ENCODE measurements around the gene ST3GAL2. TPM values are rescaled to one million over a fixed set of nuclear protein-coding genes. Genes with fewer than 3 reads are reported as not detected.

Gene ST3GAL2
- total RNA-seq (10 to 100 TPM; 16.6 to 35.9 (median 30.4) TPM), polyA plus RNA-seq (10 to 100 TPM; 11.3 to 22.5 TPM), total RNA-seq (50.5 reads per million, percentile 71 among the genes with 10 or more reads in this experiment)

- Mint-ChIP-seq H3K27me3 (no peaks in the 10 kb centered on the region), H3K36me3 (peaks cover 0 to 8% (median 0%) of the 10 kb centered on the region in 5 donors), H3K27ac (peak within 1 kb of the TSS; percentile 84 to 97 (median 93)), H3K4me1 (peaks cover 18 to 46% (median 37%) of the 10 kb centered on the region in 7 donors), H3K9me3 (no peaks in the 10 kb centered on the region), H3K4me3 (peak within 1 kb of the TSS; percentile 92 to 99 (median 98))
- ATAC-seq (peak; percentile 99), DNase-seq (peak; percentile 84 to 94 (median 90))
- CTCF ChIA-PET, result interaction anchor here (0.6 to 1.6 kb wide), 4 partner anchors 14 to 249 kb away, joined by 3 to 7 read pairs (median 4); partner anchors contain the start of gene FCSK
- Histone ChIP-seq H3K36me3 (ENCODE audit: control insufficient read depth in 2 of 3, insufficient read depth in 3 of 3, low read length in 3 of 3) (no peaks in the 10 kb centered on the region), H3K4me1 (ENCODE audit: control insufficient read depth in 2 of 2, insufficient read depth in 2 of 2, low read length in 2 of 2) (peaks cover 11 to 23% of the 10 kb centered on the region in 2 donors), H3K27me3 (ENCODE audit: control insufficient read depth in 2 of 2, insufficient read depth in 2 of 2, low read length in 2 of 2) (no peaks in the 10 kb centered on the region), H3K4me3 (ENCODE audit: low read length) (peak within 1 kb of the TSS; percentile 82), H3K9me3 (ENCODE audit: control insufficient read depth in 2 of 3, low read length in 3 of 3) (no peaks in the 10 kb centered on the region), H3K27ac (ENCODE audit: low read depth, low read length) (peak within 1 kb of the TSS; percentile 58)
- intact Hi-C loops (cut with micrococcal nuclease), result loop anchor here (1.0 to 5.0 kb wide), 11 partner anchors 8 to 1052 kb away; partner anchors contain the start of genes COG4 (in 2 of the 2), DDX19A (in 2 of the 2), FCSK (in 2 of the 2) and SF3B3 (in 2 of the 2)
- POLR2A ChIA-PET, result interaction anchor here (0.5 to 5.7 kb wide), 15 partner anchors 9 to 97 kb away, joined by 3 to 59 read pairs (median 4); partner anchors contain the start of genes COG4, DDX19A, FCSK and SF3B3
Measured at GRCh38 chr16:70438969-70439862, at the start of gene ST3GAL2. Gene ST3GAL2 (minus strand): TSS chr16:70439100. CDS start chr16:70398530, 40,570 bp downstream.

GRCh38 chr16:70484867-70485266 lies 46.0 kb upstream of the ST3GAL2 start:
- H3K9me3 Mint-ChIP-seq, result no peaks in the 10 kb centered on the region
- no peak overlapping the region for H3K4me3 ChIP-seq (ENCODE audit: low read length)
- ChIA-PET POLR2A (no interaction called here), CTCF (interaction anchor here (0.6 to 0.7 kb wide), 2 partner anchors 81 to 231 kb away, joined by 4 read pairs; no protein-coding TSS in a partner anchor)
- DNase-seq (no peak), ATAC-seq (no peak)
- H3K4me3 Mint-ChIP-seq, result no peak overlapping the region
- H3K36me3 Mint-ChIP-seq, result peaks cover 0 to 26% (median 1%) of the 10 kb centered on the region in 5 donors
- no peaks in the 10 kb centered on the region for H3K9me3 ChIP-seq (ENCODE audit: control insufficient read depth in 2 of 3, low read length in 3 of 3)
- no peaks in the 10 kb centered on the region for H3K4me1 ChIP-seq (ENCODE audit: control insufficient read depth in 2 of 2, insufficient read depth in 2 of 2, low read length in 2 of 2)
- intact Hi-C loops (cut with micrococcal nuclease), result no loop called here
- H3K27me3 ChIP-seq (ENCODE audit: control insufficient read depth in 2 of 2, insufficient read depth in 2 of 2, low read length in 2 of 2), result no peaks in the 10 kb centered on the region
- peaks cover 0 to 66% (median 13%) of the 10 kb centered on the region in 3 experiments for H3K36me3 ChIP-seq (ENCODE audit: control insufficient read depth in 2 of 3, insufficient read depth in 3 of 3, low read length in 3 of 3)
- peak overlapping the region in 2 of 9 donors; percentile 8 to 26 for H3K27ac Mint-ChIP-seq
- H3K27me3 Mint-ChIP-seq, result no peaks in the 10 kb centered on the region
- H3K4me1 Mint-ChIP-seq, result no peaks in the 10 kb centered on the region
- no peak overlapping the region for H3K27ac ChIP-seq (ENCODE audit: low read depth, low read length)

GRCh38 chr16:70483426-70483825 lies 44.5 kb upstream of the ST3GAL2 start:
- intact Hi-C loops (cut with micrococcal nuclease), result no loop called here
- CTCF ChIA-PET, result no interaction called here

GRCh38 chr16:70482624-70483023 lies 43.7 kb upstream of the ST3GAL2 start:
- no peaks in the 10 kb centered on the region for H3K9me3 Mint-ChIP-seq
- Histone ChIP-seq H3K36me3 (ENCODE audit: control insufficient read depth in 2 of 3, insufficient read depth in 3 of 3, low read length in 3 of 3) (peaks cover 0 to 81% (median 10%) of the 10 kb centered on the region in 3 experiments), H3K4me1 (ENCODE audit: control insufficient read depth in 2 of 2, insufficient read depth in 2 of 2, low read length in 2 of 2) (no peaks in the 10 kb centered on the region), H3K4me3 (ENCODE audit: low read length) (no peak overlapping the region), H3K27ac (ENCODE audit: low read depth, low read length) (no peak overlapping the region), H3K9me3 (ENCODE audit: control insufficient read depth in 2 of 3, low read length in 3 of 3) (no peaks in the 10 kb centered on the region), H3K27me3 (ENCODE audit: control insufficient read depth in 2 of 2, insufficient read depth in 2 of 2, low read length in 2 of 2) (no peaks in the 10 kb centered on the region)
- H3K36me3 Mint-ChIP-seq, result peaks cover 0 to 26% (median 4%) of the 10 kb centered on the region in 5 donors
- no peaks in the 10 kb centered on the region for H3K27me3 Mint-ChIP-seq
- DNase-seq, result no peak
- intact Hi-C loops (cut with micrococcal nuclease), result no loop called here
- ATAC-seq, result no peak
- no peak overlapping the region for H3K4me3 Mint-ChIP-seq
- CTCF ChIA-PET, result no interaction called here
- H3K27ac Mint-ChIP-seq, result peak overlapping the region in 2 of 9 donors; percentile 12 to 72
- POLR2A ChIA-PET, result no interaction called here
- peaks cover 0 to 6% (median 0%) of the 10 kb centered on the region in 7 donors for H3K4me1 Mint-ChIP-seq

More at GRCh38 chr16:70483426-70483825, 44.5 kb upstream of the ST3GAL2 start:
- Mint-ChIP-seq H3K27me3 (no peaks in the 10 kb centered on the region), H3K4me1 (peaks cover 0 to 3% (median 0%) of the 10 kb centered on the region in 7 donors), H3K9me3 (no peaks in the 10 kb centered on the region), H3K36me3 (peaks cover 0 to 26% (median 3%) of the 10 kb centered on the region in 5 donors), H3K4me3 (no peak overlapping the region), H3K27ac (peak overlapping the region in 3 of 9 donors; percentile 28 to 38 (median 28))
- peaks cover 0 to 73% (median 10%) of the 10 kb centered on the region in 3 experiments for H3K36me3 ChIP-seq (ENCODE audit: control insufficient read depth in 2 of 3, insufficient read depth in 3 of 3, low read length in 3 of 3)
- POLR2A ChIA-PET, result interaction anchor here (1.3 kb wide), 1 partner anchor 45 kb away, joined by 3 read pairs; the partner anchor contains the start of gene ST3GAL2
- H3K9me3 ChIP-seq (ENCODE audit: control insufficient read depth in 2 of 3, low read length in 3 of 3), result no peaks in the 10 kb centered on the region
- H3K27ac ChIP-seq (ENCODE audit: low read depth, low read length), result no peak overlapping the region
- no peaks in the 10 kb centered on the region for H3K27me3 ChIP-seq (ENCODE audit: control insufficient read depth in 2 of 2, insufficient read depth in 2 of 2, low read length in 2 of 2)
- H3K4me1 ChIP-seq (ENCODE audit: control insufficient read depth in 2 of 2, insufficient read depth in 2 of 2, low read length in 2 of 2), result no peaks in the 10 kb centered on the region
- ATAC-seq (no peak), DNase-seq (no peak)
- no peak overlapping the region for H3K4me3 ChIP-seq (ENCODE audit: low read length)

GRCh38 chr16:70481929-70482536 lies 43.1 kb upstream of the ST3GAL2 start:
- CTCF ChIA-PET, result no interaction called here
- H3K36me3 ChIP-seq (ENCODE audit: control insufficient read depth in 2 of 3, insufficient read depth in 3 of 3, low read length in 3 of 3), result peaks cover 0 to 84% (median 10%) of the 10 kb centered on the region in 3 experiments
- no peak for ATAC-seq

More at GRCh38 chr16:70481929-70482536, 43.1 kb upstream of the ST3GAL2 start:
- Mint-ChIP-seq H3K4me3 (no peak overlapping the region), H3K4me1 (peaks cover 0 to 10% (median 0%) of the 10 kb centered on the region in 7 donors), H3K9me3 (no peaks in the 10 kb centered on the region), H3K27ac (peak overlapping the region in 5 of 9 donors; percentile 7 to 74 (median 54)), H3K27me3 (no peaks in the 10 kb centered on the region), H3K36me3 (peaks cover 0 to 26% (median 4%) of the 10 kb centered on the region in 5 donors)
- DNase-seq, result no peak
- no peaks in the 10 kb centered on the region for H3K4me1 ChIP-seq (ENCODE audit: control insufficient read depth in 2 of 2, insufficient read depth in 2 of 2, low read length in 2 of 2)
- intact Hi-C loops (cut with micrococcal nuclease), result no loop called here
- H3K9me3 ChIP-seq (ENCODE audit: control insufficient read depth in 2 of 3, low read length in 3 of 3), result no peaks in the 10 kb centered on the region
- no peaks in the 10 kb centered on the region for H3K27me3 ChIP-seq (ENCODE audit: control insufficient read depth in 2 of 2, insufficient read depth in 2 of 2, low read length in 2 of 2)
- POLR2A ChIA-PET, result no interaction called here
- H3K27ac ChIP-seq (ENCODE audit: low read depth, low read length), result no peak overlapping the region
- no peak overlapping the region for H3K4me3 ChIP-seq (ENCODE audit: low read length)

All from naive thymus-derived CD4-positive, alpha-beta T cell (primary cell).